Peyer's patch (tissue), 4 donors: ENCODE measurements around the gene AGAP1.

Experiments used
- POLR2A ChIP-seq, 2 donors: fragments of 450-650 bp; IDR thresholded peaks; one replicate each; pipeline ENCODE4 v1.5.1; 2017; ENCODE audit warnings: antibody characterized with exemption in 2 of 2, mild to moderate bottlenecking in 2 of 2, moderate library complexity in 2 of 2
- TF ChIP-seq, protein P1 (sequence below), 6 experiments: fragments of 450-650 bp in 4 of 6; fragments of 200-600 bp in 2 of 6; sonication (generic) in 1 of 6; IDR thresholded peaks; one replicate each; pipeline ENCODE4 v1.5.1; 2017 to 2019; ENCODE audit warnings: antibody characterized with exemption in 6 of 6, mild to moderate bottlenecking in 3 of 6, moderate library complexity in 1 of 6

DNA sequence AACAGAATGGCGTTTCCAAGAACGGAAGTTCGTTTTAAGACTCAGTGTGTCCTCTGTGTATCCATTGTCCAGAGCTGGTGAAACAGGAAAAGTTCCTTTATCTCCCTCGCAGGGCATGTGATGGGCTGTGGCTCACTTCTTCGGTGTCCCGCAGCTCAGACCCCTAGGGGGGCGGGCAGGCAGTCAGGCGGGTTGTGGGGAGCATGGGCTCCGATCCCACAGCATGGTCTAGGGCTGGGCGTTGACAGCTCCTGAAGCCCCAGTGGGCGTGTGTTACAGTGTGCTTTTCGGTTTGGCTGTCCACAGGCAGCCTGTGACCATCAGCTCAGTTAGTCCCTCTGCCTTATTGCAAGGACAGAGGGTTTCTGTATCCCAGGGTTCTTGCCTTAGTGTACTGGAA is 319.6 kb downstream of the AGAP1 start:
- TF ChIP-seq, protein P1, sequence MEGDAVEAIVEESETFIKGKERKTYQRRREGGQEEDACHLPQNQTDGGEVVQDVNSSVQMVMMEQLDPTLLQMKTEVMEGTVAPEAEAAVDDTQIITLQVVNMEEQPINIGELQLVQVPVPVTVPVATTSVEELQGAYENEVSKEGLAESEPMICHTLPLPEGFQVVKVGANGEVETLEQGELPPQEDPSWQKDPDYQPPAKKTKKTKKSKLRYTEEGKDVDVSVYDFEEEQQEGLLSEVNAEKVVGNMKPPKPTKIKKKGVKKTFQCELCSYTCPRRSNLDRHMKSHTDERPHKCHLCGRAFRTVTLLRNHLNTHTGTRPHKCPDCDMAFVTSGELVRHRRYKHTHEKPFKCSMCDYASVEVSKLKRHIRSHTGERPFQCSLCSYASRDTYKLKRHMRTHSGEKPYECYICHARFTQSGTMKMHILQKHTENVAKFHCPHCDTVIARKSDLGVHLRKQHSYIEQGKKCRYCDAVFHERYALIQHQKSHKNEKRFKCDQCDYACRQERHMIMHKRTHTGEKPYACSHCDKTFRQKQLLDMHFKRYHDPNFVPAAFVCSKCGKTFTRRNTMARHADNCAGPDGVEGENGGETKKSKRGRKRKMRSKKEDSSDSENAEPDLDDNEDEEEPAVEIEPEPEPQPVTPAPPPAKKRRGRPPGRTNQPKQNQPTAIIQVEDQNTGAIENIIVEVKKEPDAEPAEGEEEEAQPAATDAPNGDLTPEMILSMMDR (IDR thresholded peaks at IDR 0.05), result no peak
- no peak for TF ChIP-seq POLR2A (IDR thresholded peaks at IDR 0.05)
